Gastroesophageal sphincter (tissue), 3 donors: ENCODE data around the gene ADAMTS17.

Experiments used
- CTCF ChIP-seq, 4 experiments: fragments of 200-600 bp in 2 of 4; fragments of 450-650 bp in 2 of 4; sonication (generic) in 1 of 4; IDR thresholded peaks; one replicate each; pipeline ENCODE4 v1.5.1; 2017 to 2019; ENCODE audit warnings: antibody characterized with exemption in 4 of 4, mild to moderate bottlenecking in 2 of 4, moderate library complexity in 2 of 4
- POLR2A ChIP-seq, 2 donors: fragments of 450-650 bp; IDR thresholded peaks; one replicate each; pipeline ENCODE4 v1.6.1; 2017; ENCODE audit warnings: antibody characterized with exemption in 2 of 2, mild to moderate bottlenecking in 2 of 2, moderate library complexity in 1 of 2

- TF ChIP-seq CTCF (IDR thresholded peaks at IDR 0.05), result no peak
- TF ChIP-seq POLR2A (IDR thresholded peaks at IDR 0.05), result no peak
Observed at GRCh38 chr15:100098705-100099104, 243.1 kb downstream of the ADAMTS17 start.
